Hepatic stellate cell (primary cell): ENCODE measurements around the gene PARP16.
A peak's percentile ranks its signal among the peaks of the same experiment; 100 is the strongest.
"Not testable (repeated sequence)": the region's sequence is repeated elsewhere in the genome, so short reads cannot be mapped to it uniquely, and the experiment has no call there.

Experiments used
- DNase-seq: peaks from one replicate; pipeline ENCODE4 v3.0.0; 2011; ENCODE audit warnings: low spot score

The PARP16 gene

DNA sequence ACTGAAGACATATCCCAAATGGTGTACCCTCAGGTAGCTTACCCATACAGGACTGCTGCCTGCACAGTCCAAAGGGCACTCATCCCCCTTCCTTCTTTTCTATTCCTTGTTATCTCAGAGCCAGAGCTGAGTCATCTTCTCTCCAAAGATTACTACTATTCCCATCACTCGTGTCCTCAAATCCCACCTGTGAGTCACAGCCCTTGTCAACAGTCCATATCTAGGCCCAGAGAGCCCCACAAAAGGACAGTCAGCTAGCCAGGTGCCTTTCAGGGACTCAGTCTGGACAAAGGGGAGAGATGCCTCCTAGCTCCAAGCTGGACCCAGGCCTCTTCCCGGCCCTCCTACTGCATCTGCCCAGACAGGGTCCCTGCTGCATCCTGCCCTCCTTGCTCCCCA, 11.0 kb downstream of the PARP16 start:
- DNase-seq: peak; percentile 37

DNA sequence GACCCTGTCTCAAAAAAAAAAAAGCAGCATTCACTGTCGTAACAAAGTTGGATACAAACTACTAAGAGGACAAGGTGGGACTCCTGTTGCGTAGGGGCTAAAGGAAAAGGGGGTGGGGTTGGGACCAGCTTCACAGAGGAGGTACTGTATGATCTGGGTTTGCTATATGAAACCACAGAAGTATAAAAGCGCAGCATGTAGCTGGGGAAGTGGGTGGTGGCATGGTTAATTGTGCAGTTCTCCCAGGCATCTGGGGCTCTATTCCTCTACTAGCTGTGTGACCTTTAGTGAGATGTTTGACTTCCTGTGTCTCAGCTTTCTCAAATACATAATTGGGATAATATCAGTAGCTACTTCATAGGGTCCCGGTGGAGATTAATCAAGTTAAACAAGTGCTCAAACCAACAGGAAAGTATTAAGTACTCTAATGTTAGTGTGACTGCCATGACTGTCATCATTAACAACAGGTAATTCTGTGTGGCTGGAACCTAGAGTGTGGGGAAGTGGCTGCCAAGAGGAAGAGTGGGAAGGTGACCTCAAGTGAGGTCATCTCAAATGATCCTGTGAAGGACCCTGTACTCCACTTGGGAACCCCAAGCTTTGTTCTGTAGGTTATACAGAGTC, 11.5 kb downstream of the PARP16 start:
- DNase-seq: no peak

DNA sequence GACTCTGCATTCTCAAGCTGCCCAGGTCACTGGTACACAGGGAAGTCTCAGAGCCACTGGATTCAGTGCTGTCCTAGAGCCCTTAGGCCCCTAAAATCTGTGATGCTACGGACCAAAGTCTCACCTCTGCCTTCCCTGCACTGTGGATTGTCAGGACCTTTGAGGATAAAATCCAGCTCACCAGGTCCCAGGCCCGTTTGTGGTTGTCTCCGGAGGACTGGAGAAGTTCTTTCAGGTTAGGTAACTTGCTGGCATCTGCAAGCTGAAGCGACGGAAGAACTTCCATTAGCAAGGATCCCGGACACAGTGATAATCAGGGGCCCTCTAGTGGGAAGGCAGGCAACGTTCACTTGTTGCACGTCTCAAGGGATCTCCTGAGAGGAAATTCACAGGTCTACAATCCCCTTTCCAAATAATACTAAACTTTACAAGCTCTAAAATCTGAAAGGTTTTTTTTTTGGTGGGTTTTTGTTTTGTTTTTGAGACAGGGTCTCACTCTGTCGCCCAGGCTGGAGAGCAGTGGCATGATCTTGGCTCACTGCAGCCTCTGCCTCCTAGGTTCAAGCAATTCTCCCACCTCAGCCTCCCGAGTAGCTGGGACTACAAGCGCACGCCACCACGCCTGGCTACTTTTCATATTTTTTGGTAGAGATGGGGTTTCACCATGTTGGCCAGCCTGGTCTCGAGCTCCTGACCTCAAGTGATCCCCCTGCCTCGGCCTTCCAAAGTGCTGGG, 15.7 kb downstream of the PARP16 start:
- DNase-seq: peak; percentile 73

DNA sequence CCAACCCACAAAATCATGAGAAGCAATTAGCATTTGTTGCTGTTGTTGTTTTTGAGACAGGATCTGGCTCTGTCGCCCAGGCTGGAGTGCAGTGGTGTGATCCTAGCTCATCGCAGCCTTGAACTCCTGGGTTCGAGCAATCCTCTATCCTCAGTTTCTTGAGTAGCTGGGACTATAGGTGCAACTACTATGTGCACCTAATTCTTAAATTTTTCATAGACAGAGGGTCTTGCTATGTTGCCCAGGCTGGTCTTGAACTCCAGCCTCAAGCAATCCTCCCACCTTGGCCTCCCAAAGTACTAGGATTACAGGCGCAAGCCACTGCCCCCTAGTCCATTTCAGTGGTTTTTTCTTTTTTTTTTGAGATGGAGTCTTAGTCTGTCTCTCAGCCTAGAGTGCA, 18.3 kb downstream of the PARP16 start:
- DNase-seq: no peak

DNA sequence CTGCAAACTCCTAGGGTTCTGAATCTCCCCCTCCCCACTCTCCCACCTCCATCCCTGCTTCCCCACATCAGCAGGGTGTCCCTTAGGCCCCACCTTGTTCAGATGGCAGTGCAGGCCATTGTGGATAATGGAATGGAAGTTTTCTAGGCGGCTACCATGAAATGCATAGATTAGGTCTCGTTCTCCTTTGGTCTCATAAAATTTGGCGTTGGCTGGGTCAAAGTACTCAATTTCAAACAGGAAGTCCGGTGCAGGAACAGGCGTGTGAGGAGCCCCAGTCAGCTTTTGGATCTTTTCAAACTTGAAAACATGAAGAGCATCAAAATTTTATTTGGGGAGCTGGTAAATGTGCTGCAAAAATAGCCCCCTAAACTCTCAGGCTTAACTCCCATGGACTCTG, 20.2 kb downstream of the PARP16 start:
- no peak for DNase-seq

DNA sequence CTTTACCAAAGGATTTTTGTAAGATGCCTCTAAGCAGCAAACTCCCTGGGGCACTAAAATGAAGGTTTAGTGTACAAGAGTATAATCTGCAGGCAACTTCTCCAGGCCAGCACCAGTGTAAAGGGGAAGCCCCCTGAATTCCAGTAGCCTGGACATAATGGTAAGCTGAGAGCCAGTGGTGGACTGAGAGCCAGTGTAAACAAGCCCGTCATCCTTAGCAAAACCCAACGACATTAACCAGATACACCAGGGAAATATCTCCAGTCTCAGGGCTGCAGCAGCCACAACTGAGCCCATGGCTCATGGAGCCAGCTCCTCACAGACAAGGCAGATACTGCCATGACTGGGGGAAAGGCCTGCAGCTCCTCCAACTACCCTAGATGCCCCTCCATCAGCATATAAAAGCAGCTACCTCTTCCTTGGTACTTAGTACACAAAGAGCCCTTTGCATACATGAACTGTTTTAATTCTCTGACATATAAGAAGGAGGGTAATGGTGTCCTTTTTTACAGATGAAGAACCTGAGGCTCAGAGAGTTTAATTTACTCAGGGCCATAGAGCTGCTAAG, 21.7 kb downstream of the PARP16 start:
- peak; percentile 22 for DNase-seq

DNA sequence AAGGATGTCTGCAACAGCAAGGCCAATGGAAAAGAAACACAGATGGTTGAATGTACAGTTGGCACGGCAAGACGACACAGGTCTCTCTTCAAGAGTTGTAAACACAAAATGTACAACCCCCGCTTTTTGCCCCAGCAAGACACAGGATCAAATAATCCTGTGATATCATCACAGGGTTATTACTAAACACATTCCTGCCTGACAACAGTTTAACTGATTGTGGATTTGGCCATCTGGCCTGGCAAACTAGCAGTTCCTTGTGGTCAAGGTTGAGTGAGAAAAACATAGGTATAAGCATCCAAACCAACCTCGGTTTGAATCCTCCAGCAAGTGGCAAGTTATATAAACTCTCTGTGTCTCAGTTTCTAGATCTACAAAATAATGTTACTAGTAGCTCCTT, 23.4 kb downstream of the PARP16 start:
- DNase-seq: no peak

DNA sequence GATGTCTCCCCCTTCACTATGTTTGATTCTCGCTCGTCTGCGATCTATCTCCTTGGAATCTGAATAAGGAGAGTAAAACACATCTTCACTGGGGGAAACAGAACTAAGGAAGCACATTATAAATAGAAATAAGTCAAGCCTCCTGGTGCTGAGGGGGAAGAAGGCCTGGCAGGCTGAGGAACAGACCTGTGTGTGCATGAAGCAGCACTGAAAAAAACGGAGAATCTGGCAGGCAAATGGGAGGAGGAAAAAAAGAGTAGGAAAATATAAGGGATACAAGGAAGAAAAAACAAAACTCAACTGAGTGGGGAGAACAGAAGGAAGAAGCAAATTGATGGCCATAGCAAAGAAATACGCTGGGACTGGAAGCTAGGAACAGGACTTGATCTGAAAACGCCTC, 25.7 kb downstream of the PARP16 start:
- DNase-seq: no peak

DNA sequence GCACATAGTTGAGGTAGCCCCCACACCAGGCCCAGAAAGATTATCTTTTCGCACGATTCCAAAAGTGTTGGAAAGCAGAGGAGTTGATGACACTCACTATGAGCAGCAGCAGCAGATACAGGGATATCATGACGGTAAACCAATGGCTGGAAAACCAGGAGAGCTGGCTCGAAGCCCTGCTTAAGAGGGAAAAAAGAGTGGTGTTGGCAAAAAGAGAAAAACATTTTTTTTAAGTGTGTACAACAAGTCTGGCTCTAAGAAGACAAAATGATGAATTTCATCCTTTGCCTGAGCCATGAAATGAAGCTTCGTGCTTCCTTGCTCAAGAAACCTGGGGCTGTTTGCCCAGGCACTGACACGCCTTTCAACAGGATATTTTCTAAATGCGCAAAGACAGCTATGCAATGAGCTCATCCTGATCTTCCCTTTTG, 27.3 kb downstream of the PARP16 start:
- DNase-seq: no peak

DNA sequence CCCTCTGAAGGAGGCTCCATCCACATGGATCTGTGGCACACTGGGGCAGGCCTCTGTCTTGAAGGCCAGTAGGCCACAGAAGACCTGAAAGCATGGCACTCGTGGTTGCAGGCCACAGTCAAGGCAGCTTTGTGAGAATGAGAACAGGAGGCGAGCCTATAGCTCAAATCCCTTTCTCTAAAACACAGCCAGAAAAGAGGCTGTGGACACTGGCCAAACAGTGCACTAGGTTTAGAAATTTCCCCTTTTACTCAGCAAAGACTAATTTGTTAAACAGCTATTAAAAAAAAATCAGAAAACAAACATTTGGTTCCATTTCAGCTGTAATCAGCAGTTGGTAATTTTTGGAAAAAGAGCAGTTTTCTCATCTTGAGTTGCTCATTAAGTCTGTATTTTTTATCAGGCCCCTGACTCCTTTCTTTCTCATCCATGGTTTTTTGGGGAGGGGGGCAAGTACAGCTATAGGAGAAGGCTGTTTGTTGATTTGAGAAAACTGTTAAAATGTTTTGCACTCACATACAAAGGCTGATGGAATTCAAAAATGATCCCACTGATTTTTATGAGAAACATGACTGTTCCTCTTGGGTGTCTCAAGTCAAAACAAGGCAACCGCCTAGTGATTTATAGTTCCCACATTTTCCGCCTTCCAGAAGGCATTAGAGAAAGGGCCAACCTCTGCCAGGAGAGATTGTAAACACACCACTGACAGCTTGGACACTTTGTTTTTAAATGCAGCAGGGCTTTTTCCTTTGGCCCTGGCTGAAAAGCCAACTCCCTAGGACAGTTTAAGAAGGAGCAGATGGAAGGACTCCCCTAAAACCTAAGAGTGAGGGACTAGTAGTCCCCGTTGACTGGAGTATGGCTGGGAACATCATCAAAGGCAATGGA, 28.1 kb downstream of the PARP16 start:
- DNase-seq: no peak

DNA sequence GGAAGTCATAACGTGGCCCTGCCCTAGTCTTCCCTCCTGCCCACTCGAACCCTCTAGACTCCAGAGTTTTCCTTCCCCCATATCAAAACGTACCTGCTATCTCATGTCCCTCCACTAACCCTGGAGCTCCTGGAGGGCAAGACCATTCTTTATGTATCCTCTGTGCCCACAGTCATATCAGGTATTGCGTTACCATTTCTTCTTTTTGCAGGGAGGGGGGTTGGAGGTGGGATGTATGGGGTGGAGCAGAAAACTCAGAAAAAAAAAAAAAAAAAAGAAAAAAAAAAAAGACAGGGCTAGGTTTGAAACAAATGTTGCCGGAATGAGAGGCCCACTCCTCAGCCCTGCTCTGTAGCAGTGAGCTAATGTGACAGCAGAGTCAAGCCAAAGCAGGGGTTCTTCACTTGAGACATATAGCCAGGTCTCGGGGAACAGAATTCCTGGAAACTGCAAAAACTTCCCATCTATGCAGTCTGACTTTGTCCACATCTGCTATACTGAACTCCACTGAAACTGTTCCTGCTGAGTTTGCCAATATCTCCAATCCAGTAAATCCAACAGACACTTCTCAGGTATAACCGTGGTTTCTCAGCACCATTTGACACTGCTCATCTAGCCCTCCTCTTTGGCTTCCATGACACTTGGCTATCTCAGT, 31.1 kb downstream of the PARP16 start:
- DNase-seq: no peak

DNA sequence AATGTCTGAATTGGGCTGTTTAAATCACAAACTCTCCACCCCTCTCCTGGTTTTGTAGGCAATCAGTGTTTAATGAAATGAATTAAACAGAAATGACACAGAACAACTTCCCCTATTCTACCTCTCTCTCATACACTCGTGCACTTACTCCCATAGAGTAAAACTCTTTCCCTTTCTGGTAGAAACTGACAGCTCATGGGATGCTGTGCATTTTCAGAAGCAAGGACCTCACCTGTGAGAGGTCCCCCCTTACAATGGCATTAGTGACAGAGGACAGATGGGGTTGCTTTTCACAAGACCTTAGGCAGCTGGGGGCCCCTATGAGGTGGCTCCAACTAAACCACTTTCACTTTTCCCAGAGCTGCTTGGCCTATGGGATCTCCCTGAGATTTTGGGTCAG, 31.9 kb downstream of the PARP16 start:
- DNase-seq: peak; percentile 26

DNA sequence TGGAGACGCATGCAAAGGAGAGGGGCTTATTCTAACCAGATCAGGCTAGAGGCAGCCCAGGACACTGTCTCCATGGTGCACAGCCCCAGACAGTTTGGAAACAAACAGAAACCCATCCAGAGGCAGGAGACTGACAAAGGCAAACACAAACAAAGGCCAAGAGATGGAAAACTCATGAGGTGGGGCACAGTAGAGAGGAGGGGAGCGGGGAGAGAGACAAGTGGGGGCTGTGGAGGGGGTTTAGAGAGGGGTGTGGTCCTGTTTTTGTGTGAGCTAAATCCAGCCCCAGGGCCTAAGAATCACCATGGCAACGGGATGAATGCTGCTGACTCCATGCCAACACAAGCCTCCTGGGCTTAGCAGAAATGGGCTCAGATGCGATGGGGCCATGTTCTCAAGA, 32.3 kb downstream of the PARP16 start:
- DNase-seq: no peak

DNA sequence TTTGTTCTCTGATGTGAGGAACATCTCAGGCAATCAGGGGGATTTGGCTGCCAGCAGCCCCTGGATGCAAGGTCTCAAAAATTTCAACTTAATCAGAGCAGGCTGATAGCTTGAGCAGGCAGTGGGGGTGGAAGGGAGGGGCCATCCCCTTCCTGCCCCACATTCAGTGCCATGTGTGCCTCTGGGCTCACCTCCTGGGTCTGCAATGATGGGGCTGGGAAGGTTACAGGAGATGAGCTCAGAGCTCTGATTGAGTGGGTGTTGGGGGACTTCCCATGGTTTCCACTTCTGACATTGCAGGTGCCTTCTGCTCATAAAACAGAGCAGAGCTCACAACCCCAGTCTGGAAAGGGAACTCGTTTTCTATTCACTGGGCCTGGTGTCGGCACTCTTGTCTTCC, 37.0 kb downstream of the PARP16 start:
- no peak for DNase-seq

DNA sequence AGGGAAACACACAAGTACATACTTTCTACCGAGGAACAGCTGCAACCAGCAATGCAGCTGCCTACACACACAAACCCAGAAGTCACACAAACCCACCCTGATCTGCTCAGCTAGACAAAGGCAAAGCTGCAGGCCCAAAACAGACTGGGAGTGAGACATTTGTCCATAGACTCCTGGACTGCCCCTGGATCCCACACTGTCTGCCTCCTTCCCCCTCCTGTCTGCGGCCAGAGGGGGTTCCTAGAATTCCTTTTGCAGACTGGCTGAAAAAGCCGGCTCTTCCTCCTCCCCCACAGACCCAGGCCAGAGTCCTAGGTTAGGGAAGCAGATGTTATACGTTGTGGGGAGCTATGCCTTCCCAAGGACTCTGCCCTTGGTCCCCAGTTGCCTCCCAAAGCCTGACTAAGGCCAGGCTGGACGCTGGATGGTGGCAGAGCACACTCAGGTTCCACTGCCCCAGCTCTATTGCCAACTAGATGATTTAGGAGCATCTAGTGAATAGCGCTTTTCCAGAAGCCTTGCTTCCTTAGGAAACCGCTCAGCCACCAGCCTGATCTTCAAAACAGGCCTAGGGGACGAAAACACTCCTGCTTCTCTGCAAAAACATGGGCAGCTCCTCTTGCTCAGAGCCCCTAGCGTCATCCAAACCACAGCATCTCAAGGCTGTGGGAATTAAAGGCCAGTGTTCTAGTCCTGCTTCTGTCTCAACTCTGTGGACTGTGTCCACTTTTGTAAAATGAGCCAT, 38.0 kb downstream of the PARP16 start:
- DNase-seq: no peak

DNA sequence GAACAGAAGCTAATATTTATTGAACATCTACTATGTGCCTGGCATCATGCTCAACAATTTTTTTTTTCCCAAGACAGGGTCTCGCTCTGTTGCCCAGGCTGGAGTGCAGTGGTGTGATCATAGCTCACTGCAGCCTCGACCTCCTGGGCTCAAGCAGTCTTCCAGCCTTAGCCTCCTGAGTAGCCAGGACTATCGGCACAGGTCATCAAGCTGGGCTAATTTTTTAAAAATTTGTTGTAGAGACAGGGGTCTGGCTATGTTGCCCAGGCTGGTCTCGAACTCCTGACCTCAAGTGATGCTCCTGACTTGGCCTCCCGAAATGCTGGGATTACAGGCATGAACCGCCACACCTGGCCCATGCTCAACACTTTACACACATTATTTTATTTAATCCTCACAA, 39.7 kb downstream of the PARP16 start:
- DNase-seq: no peak

DNA sequence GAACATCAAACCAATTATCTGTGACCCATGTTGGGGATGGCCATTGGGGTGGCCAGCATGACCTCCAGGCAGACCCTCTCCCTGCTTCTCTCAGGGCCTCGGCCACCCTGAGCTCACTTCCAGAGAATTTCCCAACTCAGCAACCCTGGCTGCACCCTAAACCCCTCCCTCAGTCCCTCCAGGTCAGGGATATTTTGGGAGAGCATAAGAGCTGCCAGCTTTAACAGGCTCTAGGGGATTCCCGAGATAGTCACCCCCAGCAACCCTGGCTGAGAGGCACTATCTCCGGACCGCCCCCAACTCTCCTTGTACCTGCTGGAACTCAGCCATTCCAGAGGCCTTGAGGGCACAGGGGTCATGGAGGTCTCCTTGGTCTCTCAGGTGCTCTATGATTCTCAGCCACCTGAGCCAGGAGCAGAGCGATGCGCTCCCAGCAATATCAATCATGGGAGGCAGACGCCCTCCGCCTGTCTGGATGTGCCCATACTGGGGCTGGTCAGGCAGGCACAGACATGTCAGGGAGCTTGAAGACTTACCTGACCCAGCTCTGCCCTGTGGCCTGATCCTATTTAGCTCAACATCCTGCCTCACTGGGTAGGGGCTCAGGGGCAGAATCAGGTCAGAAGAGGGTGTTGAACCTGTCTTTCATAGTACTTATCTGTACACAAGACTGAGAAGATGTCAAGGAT, 40.5 kb downstream of the PARP16 start:
- no peak for DNase-seq

DNA sequence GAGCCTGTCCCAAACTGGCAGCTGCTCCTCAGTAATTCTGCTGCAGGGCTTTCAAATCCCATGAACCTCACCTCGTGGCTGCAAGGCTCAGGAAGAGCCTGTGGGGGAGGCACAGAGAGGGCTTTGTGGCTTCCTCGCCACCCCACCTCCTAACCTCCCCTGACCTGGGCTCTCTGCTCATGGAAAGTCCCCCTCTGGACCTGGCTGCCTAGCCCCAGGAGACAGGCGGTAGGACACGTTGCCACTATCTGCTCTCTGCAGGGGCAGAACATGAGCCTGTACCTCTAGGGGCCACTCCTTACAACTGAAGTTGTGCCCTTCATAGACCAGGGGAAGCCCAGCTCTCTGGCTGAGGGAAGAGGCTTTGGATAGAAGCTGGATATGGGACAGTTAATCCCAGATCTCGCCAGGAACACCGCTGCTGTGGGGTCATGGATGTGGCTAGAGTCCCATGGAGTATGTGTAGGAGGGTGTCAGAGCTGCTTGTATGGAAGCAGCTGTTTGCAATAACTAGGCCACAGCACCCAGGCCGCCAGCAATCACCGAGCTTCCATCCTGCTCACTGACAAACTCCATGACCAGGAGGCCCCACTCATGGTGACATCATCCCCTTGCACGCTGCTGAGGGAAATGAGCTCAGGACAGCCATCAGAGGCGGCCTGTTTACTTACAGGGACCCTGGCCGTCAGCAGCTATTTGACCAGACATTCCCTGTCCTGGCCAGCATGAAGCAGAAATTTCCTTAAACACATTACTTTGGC, 41.4 kb downstream of the PARP16 start:
- peak; percentile 68 for DNase-seq

DNA sequence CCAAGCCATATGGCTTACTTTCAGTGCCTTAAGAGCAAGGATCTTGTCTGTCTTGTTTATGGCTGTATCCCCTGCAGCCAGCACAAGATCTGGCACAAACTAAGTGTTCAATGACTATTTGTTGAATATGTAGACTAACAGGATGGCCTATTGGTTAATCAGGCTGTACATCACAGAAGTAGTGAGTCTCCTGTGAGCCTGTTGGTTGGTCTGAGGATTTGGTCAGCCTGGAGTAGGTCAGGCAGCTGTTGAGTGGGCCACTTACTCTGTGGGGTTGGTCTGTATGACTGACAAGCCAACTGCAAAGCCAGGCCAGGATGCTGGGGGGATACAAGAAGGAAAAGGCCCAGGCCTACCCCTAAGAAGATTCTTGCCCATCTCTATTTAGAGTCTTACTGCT, 42.0 kb downstream of the PARP16 start:
- no peak for DNase-seq

DNA sequence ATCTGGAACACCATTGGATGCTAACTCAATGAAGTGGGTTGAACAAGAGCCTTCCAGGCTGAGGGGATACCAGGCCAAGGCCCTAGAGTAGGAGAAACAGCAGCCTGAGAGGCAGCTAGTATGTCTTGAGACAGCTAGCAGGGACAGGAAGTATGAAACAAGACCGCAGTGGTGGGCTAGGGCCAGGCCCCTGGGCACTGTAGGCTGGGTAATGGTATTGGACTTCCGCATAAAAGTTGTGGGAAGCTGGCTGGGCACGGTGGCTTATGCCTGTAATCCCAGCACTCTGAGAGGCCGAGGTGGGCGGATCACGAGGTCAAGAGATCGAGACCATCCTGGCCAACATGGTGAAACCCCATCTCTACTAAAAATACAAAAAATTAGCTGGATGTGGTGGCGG, 50.2 kb downstream of the PARP16 start:
- DNase-seq: not testable (repeated sequence)
